PFSK-1 (cell line): ENCODE data around the gene MFSD12.

Source experiments
- POLR2AphosphoS5 ChIP-seq: IDR thresholded peaks from 2 replicates; pipeline ENCODE4 v1.6.1; 2012; ENCODE audit warnings: low read depth, mild to moderate bottlenecking, control low read depth, low read length, moderate library complexity
- REST ChIP-seq, 2 experiments: IDR thresholded peaks; 2 replicates each; pipeline versions ENCODE4 v1.6.1 to v1.8.0; 2011 to 2012; ENCODE audit warnings: low read depth in 2 of 2, low read length in 2 of 2, control low read depth in 1 of 2, inconsistent platforms in 1 of 2, mild to moderate bottlenecking in 1 of 2, moderate library complexity in 1 of 2; ENCODE audit not compliant: insufficient read depth in 1 of 2
- SIN3A ChIP-seq: IDR thresholded peaks from 2 replicates; pipeline ENCODE4 v1.6.1; 2012; ENCODE audit warnings: mild to moderate bottlenecking, low read length, moderate library complexity, borderline replicate concordance; ENCODE audit not compliant: insufficient read depth
- TAF1 ChIP-seq: IDR thresholded peaks from 2 replicates; pipeline ENCODE4 v1.6.1; 2012; ENCODE audit warnings: low read length, control low read depth, borderline replicate concordance; ENCODE audit not compliant: insufficient read depth

DNA sequence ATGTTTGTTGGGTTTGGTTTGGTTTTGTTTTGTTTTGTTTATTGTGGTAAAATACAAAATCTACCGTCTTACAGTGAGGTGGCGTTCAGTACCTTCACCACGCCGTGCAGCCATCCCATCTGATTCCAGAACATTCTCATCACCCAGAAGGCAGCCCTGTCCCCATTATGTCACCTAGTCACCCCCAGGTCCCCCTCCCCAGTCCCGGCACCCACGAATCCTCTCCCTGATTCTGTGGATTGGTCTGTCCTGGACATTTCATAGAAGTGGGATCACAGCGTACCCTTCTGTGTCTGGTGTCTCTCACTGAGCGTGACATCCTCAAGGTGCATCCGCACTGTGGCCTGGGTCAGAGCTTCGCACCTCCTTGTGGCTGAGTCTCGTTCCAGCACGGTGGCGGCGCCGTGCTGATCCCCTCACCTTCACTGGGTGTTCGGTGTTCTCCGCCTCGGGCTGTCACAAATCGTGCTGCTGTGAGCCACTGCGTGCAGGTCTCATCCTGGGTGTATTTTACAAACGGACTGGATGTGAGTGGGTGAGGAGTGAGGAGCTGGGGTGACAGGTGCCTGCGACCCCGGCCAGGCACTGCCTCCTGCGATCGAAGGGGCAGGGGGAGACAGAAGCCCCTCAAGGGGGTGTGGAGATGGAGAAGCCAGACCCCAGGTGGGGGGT lies 19.0 kb downstream of the MFSD12 start:
- no peak for TF ChIP-seq REST (IDR thresholded peaks at IDR 0.05; ENCODE audit: insufficient read depth in 1 of 2, low read depth in 2 of 2, low read length in 2 of 2)
- peak; percentile 32; the same call in 1 of the 2 replicates for TF ChIP-seq POLR2AphosphoS5
- no peak for TF ChIP-seq SIN3A
- TF ChIP-seq TAF1, result no peak
